ENCODE results near the gene DNAH14.

DNA sequence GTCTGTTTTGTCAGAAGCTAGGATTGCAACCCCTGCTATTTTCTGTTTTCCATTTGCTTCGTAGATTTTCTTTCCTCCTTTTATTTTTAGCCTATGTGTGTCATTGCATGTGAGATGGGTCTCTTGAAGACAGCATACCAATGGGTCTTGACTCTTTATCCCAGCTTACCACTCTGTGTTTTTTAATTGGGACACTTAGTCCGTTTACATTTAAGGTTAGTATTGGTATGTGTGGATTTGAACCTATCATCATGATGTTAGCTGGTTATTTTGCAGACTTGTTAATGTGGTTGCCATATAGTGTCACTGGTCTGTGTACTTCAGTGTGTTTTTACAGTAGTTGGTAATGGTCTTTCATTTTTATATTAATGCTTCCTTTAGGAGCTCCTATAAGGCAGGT is 141.5 kb downstream of the DNAH14 start:
- TF ChIP-seq CTCF (IDR thresholded peaks at IDR 0.05) (no peak), POLR2A (IDR thresholded peaks at IDR 0.05) (no peak), EP300 (IDR thresholded peaks at IDR 0.05; ENCODE audit: low read depth) (no peak)
